NCI-H2107 treated with DMSO at 0.1 percent for 48 hours (cell line): ENCODE data around the gene POU2F2.
"Not testable (repeated sequence)": the region's sequence is repeated elsewhere in the genome, so short reads cannot be mapped to it uniquely, and the experiment has no call there.

ENCODE experiments used
- DNase-seq: peaks from one replicate; lab custom pipeline; 2025; ENCODE audit not compliant: unreplicated experiment; lab: John Stamatoyannopoulos, UW

The POU2F2 gene

DNA sequence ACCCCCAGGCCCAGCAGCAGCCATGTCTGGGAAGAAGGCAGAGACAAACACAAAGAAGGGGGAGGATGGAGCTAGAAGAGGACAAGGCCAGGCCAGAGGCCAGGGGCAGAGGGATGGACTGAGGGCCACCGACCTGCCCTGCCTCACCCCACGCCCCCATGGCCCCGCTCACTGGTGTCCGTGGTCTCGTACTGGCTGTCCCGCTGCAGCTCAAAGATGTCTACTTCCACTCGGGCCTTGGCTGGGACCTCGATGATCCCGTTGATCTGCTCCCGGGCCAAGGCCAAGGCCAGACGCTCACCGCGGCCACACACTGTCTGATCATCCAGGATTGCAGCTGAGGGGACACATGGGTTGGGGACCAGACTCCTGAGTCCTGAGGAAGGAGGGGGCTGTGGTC is 67.2 kb downstream of the POU2F2 start:
- no peak for DNase-seq

DNA sequence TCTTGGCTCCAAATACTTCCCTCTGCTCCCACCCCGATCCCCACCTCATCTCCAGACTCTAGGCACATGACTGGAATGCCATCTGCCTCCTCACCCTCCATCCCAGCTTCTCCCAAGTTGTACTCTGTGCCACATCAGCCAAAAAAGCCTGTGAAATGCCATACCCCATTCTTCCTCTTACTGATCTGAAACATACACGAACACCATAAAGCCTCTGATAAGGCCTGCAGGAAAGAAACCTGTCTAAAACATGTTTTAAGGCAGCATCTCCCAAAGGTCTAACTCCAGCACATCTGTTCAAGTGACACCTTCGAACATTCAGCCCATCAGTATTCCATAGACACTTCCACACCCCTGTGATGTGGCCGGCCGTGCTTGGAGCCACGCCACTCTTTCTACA is 67.8 kb downstream of the POU2F2 start:
- DNase-seq: no peak

DNA sequence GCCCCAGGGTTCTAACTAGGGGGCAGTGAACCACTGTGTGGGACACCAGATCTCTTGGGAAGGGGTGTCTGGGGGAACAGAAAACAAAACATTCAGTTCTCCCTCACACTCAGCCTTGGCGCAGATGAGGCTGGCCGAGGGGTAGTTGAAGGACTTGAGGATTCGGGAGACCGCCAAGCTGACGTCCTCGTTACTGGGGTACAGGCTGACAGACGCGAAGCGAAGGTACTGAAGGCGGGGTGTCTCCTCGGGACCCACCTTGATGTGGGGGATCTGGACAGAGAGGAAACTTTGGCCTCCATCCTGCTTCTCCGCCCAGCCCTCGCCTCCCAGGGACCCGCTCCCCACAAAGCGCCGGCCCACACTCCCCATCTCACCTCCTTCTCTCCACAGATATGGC is 69.9 kb downstream of the POU2F2 start:
- no peak for DNase-seq

DNA sequence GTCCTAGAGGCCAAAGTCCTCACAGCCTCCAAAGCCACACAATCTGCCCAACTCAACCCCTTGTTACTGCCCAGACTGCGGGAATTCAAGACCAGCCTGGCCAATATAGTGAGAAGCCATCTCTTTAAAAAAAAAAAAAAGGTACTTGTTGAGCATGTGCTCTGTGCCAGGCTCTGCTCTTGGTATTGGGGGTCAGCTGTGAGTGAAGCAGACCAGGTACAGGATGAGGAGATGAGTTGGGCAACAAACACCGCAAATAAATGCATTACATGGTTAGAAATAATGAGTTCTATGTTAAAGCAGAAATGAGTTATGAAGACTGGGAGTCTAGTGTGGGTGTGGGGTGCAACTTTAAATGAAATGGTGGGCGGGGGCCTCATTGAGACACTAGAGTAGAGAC is 72.1 kb downstream of the POU2F2 start:
- DNase-seq: no peak

DNA sequence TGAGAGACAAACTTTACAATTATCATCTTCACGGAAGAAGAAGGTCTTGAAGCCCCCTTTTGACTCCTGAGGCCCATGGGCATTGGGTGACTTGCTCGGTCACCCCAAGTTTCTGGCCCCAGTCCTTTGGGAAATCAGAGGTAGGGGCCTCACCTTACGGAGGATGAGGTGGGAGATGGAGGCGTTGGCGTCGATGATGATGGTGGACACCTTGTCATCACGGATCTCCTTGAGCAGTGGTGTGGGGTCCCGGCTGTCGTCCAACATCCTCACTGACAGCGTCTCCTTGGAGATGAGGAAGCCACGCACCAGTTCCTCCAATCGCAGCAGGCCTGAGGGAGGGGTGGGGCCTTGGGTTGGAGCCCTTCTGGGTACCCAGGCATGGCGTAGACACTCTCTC is 73.0 kb downstream of the POU2F2 start:
- no peak for DNase-seq

DNA sequence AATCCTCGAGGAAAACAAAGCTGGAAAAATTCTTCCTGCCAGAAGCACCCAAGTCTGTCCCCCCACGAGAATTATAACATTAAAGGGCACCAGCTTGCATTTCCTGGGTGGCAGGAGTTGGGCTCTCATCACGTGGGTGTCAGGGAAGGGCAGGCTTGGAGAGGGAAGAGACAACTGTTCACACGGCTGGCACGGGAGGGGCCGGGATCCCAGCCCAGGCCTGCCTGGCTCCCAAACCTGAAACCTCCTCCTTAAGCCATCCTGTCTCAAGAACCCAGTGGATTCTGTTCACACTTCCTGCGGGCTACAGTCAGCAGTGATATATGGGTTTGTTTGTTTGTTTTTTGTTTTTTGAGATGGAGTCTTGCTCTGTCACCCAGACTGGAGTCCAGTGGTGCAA is 74.4 kb downstream of the POU2F2 start:
- DNase-seq: no peak

DNA sequence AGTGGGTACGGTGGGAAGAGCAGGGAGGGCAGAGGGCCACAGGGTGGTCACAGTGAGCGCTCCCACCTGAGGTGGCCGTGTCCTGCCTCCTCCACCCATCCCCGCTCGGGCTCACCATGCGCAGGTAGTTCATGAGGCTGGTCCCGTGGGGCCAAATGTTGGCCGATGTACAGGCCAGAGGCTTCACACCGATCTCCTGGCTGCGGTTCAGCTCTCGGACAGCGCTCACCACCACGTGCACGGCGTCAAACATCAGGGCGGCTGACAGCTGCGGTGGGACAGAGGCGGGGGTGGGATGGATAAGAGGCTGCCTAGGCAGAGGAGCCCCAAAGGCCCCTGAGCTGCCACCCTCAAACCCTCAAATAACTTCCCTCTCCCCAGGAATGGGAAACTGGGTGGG is 78.0 kb downstream of the POU2F2 start:
- DNase-seq: no peak

DNA sequence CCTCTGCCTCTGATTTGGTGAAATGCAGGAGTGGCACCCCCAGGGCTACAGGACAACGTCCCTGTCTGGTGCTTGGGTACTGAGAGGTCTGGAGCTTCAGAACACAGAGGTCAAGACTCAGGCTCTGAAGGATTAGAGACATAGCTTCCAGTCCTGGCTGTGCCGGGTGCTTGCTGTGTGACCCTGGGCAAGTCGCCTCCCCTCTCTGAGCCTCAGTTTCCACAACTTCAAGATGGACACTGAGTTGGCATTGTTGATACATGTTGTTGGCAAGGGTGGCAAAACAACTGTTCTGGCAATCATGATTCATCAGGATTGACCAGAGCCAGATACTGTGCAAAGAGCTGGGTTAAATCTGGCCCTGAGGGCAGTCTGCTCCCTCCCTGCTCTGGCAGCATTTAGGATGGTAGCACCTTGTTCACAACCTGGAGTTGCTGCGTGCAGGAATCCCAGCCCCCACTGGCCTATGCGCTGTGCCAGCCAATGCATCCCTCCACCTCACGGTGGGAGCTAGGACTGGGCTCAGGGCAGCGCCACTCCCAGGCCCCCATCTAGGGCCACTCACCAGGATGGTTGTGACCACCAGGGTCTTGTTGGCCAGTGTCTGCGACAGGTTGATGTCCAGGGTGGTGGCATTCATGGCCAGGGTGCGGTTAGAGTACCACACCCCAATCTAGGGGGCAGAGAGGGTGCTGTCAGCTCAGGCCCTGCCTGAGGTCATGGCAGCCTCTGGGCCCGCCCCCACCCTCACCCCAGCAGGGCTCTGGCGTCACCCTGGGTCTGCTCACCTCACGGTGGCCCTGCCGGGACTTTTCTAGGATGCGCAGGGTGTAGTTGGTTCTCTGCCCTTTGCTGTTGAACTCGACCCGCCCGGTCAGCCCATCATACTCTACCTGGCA is 79.0 kb downstream of the POU2F2 start:
- DNase-seq: no peak

DNA sequence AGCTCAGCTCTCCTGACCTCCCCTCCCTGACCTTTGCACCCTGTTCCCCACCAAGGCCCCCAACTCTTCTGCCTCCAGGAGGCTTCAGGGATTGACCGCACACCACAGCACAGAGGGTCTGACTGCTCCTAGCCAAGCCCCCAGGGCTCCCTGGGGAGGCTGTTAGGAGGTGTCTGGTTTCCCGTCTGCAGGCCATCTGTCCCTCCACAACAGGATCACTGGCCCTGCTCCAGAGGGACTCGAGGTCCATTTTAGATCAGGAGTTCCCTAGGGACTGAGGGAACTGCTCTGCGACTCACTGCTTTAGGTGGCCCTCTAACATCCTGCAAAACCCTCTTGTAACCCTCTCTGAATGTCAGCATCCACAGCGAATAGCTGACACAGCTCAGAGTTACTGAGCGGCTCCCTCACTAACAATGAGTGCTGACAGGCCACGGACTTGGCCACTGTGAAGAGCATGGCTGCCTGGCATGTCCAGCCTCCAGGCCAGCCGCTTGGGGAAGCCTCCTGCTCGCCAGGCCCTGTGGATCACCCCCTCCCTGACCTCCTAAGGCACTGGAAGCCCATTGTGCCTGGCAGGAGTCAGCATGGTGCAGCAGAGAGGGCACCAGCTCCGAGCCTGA is 79.9 kb downstream of the POU2F2 start:
- peak; percentile 91 for DNase-seq

DNA sequence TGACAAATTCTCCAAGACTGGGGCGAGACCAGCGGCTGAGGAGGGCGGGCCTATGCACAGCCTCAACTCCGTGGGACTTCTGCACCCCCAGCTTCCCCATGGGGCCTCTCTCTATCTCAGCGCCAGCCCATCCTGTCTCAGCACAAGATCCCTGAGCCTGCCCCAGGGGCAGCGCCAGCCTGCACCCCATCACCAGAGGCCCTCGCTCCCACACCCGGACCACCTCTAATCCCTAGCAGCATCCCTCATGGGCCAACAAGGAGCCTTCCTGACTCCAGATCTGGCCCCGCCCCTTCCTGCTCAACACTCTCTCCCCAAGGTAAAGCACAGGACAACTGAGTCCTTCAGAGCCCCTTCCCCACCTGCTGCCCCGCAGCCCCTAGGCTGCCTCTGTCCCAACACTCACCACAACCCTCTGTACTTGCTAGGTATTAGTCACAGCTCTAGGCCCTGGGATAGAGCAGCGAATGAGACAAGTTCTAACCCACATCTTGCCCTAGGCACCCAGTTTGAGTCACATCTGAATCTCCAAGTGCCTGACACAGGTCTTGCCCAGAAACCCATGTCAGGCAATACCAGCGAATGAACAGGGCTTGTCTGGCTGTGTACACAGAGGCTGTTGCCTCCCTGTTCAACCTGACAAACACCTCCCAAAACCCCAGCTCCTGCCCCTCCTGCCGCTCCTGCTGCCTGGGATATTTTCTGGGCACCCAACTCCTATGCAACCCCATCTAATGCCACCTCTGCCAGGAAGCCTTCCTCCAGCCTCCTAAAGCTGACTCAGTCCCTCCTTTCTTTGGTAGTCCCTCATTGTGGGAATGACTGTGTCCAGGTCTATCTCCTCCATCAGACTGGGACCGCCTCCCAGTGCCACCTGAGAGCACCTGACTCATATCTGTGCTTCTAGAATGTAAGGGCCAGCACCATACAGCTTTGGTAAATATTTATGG is 80.8 kb downstream of the POU2F2 start:
- DNase-seq: peak; percentile 74

DNA sequence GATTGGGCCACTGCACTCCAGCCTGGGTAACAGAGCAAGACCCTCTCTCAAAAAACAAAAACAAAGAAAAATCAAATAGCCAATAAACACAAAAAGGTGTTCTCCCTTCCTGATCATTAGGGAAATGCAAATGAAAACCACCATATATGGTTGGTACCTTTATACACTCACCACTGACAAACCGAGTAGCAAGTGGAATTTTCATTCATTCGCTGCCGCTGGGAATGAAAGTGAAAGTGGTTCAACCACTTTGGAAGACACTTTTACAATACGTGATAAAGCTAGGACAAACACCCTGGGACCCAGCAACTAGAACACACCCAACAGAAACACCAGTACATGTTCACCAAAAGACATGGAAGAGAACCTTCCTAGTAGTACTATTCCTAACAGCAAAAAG is 83.3 kb downstream of the POU2F2 start:
- no peak for DNase-seq

DNA sequence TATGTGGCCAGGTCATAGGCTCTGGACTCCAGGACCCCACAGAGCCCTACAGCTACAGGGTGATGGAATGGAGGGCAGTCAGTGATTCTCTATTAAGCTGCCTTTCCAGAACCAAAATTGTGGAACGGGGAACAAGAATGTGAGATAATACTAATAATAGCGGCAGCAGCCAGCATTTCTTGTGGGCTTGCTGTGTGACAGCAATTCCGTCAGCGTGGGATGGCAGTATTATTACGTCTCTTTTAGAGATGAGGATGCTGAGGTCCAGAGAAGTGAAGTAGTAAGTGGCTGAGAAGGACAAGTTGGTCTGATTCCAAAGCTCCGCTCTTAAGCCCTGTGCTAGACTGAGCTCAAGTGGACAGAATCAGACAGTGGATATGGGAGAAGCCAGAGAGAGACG is 86.7 kb downstream of the POU2F2 start:
- DNase-seq: no peak

DNA sequence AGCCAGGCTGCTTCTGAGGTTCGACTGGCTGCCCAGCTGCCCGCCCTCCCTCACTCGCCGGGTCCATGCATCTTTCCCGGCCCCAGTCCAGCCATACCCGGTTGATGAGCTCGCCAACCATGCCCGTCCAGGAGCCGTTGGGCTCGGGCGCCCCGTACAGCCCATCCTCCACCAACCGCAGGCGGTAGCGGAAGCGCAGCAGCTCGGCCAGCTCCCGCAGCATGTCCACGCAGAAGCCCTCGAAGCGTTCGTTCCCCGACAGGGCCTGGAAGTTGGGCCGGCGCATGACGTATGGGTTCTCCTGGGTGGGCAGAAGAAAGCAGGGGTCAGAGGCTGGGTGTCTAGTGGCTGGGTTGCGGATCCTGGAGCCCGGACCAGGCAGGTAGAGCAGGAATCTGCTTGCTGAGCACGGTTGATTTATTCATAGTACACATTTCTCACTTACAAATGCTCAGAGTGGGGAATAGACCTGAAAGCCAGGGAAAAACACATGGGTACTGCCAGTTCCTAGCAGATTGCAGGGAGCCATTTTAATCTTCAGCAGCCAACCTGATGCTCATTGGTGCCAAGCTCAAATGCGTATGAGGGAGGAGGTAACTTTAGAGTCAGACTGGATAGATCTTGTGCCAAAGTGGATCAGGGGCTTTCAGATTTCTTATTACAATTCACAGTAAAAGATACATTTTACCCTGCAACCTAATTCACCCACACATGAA is 89.6 kb downstream of the POU2F2 start:
- DNase-seq: no peak

DNA sequence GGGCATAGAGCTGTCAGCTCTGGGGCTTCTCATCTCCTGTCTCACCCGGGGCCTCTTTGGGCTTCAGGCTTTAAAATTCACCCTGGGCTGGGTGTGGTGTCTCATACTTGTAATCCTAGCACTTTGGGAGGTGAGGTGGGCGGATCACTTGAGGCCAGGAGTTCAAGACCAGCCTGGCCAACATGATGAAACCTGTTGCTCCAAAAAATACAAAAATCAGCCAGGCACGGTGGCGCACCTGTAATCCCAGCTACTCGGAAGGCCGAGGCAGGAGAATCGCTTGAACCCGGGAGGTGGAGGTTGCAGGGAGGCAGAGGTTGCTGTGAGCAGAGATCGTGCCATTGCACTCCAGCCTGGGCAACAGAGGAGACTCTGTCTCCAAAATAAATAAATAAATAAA is 91.8 kb downstream of the POU2F2 start:
- not testable (repeated sequence) for DNase-seq

DNA sequence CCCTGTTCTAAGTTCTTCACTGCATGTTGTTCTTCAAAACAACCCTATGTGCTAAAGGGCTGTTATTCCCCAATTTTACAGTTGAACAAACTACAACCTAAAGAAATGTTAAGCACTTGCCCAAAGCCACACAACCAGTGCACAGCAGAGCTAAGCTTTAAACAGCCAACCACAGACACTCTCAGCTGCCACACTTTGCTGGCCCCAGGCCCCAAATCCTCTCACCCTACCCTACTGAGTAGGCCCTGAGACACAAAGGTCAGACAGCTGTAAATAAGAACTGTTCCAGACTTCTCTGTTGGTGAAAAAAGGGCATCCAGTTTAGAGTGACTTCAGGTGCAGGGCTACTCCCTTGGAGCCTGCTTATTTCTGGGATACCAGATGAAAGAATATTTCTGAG is 92.2 kb downstream of the POU2F2 start:
- DNase-seq: no peak

DNA sequence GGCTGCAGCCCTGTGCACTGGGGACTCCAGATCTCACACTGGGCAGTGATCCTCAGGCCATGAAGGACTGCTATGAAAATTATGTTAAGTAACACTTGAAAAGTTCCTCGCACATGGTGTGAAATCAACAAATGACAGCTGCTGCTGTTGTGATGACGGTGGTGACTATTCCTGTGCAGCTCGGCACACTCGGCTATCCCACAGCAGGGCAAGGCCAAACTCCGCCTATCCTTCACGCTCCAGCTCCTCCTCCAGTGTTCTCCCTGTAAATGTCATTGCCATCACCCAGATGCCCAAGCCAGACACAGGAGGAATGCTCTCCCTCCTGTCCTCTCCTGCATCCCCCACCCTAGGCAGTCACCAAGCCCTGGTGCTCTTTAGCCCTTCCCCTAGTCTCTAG is 93.6 kb downstream of the POU2F2 start:
- DNase-seq: peak; percentile 69

DNA sequence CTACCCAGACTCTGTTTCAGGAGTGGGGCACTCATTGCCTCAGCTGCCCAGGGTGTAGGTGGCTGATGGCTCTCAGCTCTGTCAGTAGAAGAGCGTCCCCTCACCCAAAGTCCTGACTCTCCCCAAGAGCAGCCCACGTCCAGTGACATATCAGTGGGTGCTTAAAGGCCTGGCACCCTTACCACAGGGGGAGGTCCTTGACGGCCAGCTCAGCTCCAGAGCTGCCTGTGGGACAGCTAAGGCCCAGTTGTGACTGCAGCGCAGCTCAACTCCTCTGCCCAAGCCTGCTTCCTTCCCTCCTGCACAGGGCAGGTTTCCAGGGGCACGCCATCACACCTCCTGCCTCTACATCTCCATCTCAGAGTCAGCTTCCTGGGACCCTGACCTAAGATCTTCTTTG is 94.6 kb downstream of the POU2F2 start:
- no peak for DNase-seq
